ENCODE measurements around the gene TMTC2. TPM values are rescaled to one million over a fixed set of nuclear protein-coding genes. Genes with fewer than 3 reads are reported as not detected.

Gene TMTC2
- polyA plus RNA-seq, 1 donor, result 12.1 TPM

DNA sequence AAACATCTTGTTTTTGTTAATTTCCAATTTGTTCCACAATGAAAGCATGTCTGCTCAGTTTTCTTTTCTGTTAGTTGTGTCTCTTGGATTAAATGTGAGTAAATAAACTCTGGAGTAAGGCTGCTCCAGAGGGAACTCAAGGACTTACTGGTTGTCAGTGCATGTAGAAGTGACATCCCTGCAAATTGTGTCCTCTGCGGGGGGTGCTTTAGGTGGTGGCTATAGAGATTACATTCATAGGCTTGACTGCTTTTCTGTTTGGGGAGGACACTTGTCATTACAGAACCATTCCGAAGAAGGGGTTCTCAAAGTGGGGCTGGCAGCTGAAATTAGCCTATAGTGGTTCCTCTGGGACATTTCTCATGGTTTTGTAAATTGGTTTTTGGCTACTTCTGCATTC is 8.8 kb downstream of the TMTC2 start:
- Histone ChIP-seq H3K9me3 (ENCODE audit: control insufficient read depth, low read depth, low read length) (no peaks in the 10 kb centered on the region), H3K27me3 (ENCODE audit: control insufficient read depth, insufficient read depth, low read length) (no peaks in the 10 kb centered on the region), H3K4me1 (ENCODE audit: control insufficient read depth, insufficient read depth, low read length) (no peaks in the 10 kb centered on the region), H3K27ac (ENCODE audit: low read length) (no peak overlapping the region), H3K36me3 (ENCODE audit: control insufficient read depth, insufficient read depth, low read length) (no peaks in the 10 kb centered on the region), H3K4me3 (ENCODE audit: low read length) (no peak overlapping the region)
- DNase-seq, result no peak
- no CpG with 5 or more reads among the region's 2 CpGs for WGBS (ENCODE audit: insufficient coverage, low lambda C conversion rate)

GRCh38 chr12:82696543-82696942 is 9.8 kb downstream of the TMTC2 start:
- no peaks in the 10 kb centered on the region for H3K4me1 ChIP-seq (ENCODE audit: control insufficient read depth, insufficient read depth, low read length)
- H3K27me3 ChIP-seq (ENCODE audit: control insufficient read depth, insufficient read depth, low read length), result no peaks in the 10 kb centered on the region
- H3K27ac ChIP-seq (ENCODE audit: low read length), result no peak overlapping the region
- no peak for DNase-seq
- no peak overlapping the region for H3K4me3 ChIP-seq (ENCODE audit: low read length)
- no peaks in the 10 kb centered on the region for H3K36me3 ChIP-seq (ENCODE audit: control insufficient read depth, insufficient read depth, low read length)
- no peaks in the 10 kb centered on the region for H3K9me3 ChIP-seq (ENCODE audit: control insufficient read depth, low read depth, low read length)

DNA sequence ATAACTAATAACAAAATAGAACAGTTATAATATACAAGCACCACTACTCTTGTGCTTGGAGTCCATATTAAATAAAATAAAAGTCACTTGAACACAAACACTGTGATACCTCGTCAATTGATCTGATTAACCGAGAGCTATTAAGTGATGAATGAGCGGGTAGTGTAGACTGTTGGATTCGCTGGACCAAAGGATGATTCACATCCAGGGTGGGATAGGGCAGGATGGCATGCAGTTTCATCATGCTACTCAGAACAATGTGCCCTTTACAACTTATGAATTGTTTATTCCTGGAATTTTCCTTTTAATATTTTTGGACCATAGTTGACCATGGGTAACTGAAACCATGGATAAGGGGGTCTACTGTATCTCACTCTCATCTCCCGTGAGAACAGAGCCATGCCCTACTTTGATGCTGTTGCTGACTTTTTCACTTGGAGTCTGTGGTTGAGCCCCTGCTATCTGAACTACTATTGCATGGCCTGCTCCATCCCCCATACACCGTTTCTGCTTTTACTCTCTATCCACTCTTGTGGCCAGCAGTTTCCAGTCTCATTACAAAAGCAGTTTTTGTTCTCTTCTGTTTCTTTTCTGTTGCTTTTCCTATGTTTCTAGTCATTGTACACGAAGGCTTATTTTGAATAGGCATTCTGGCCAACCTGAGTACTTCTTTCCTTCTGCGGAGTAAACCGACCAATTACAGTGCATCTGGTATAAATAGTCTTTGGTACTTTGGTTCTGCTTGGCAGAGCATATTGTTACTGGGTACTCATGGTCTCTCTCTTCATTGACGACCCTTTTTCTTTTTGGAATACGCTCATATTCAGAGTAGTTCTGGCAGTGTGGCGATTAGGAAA is 12.2 kb downstream of the TMTC2 start:
- Histone ChIP-seq H3K27ac (ENCODE audit: low read length) (no peak overlapping the region), H3K4me1 (ENCODE audit: control insufficient read depth, insufficient read depth, low read length) (no peaks in the 10 kb centered on the region), H3K4me3 (ENCODE audit: low read length) (no peak overlapping the region), H3K27me3 (ENCODE audit: control insufficient read depth, insufficient read depth, low read length) (no peaks in the 10 kb centered on the region), H3K9me3 (ENCODE audit: control insufficient read depth, low read depth, low read length) (no peaks in the 10 kb centered on the region), H3K36me3 (ENCODE audit: control insufficient read depth, insufficient read depth, low read length) (no peaks in the 10 kb centered on the region)
- DNase-seq, result no peak
- WGBS (ENCODE audit: insufficient coverage, low lambda C conversion rate), result 100% methylated on average over 1 of the region's 12 CpGs

DNA sequence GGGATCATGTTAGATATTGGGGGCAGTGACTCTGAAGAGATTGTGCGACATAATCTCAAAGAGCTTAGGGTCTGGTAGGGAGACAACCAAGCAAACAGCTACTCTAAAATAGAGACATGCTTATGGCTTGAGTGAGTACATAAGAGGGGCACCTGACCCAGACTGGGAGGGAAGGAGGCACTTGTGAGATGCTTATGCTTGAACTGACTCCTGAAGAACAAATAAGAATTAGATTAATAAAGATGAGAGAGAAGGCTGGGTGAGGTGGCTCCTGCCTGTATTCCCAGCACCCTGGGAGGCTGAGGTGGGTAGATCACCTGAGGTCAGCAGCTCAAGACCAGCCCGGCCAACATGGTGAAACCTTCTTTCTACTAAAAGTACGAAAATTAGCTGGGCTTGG is 19.1 kb downstream of the TMTC2 start:
- WGBS (ENCODE audit: insufficient coverage, low lambda C conversion rate), result 100% methylated on average over 1 of the region's 3 CpGs
- Histone ChIP-seq H3K36me3 (ENCODE audit: control insufficient read depth, insufficient read depth, low read length) (no peaks in the 10 kb centered on the region), H3K27ac (ENCODE audit: low read length) (no peak overlapping the region), H3K4me1 (ENCODE audit: control insufficient read depth, insufficient read depth, low read length) (no peaks in the 10 kb centered on the region), H3K4me3 (ENCODE audit: low read length) (no peak overlapping the region), H3K27me3 (ENCODE audit: control insufficient read depth, insufficient read depth, low read length) (no peaks in the 10 kb centered on the region), H3K9me3 (ENCODE audit: control insufficient read depth, low read depth, low read length) (no peaks in the 10 kb centered on the region)
- DNase-seq, result no peak

DNA sequence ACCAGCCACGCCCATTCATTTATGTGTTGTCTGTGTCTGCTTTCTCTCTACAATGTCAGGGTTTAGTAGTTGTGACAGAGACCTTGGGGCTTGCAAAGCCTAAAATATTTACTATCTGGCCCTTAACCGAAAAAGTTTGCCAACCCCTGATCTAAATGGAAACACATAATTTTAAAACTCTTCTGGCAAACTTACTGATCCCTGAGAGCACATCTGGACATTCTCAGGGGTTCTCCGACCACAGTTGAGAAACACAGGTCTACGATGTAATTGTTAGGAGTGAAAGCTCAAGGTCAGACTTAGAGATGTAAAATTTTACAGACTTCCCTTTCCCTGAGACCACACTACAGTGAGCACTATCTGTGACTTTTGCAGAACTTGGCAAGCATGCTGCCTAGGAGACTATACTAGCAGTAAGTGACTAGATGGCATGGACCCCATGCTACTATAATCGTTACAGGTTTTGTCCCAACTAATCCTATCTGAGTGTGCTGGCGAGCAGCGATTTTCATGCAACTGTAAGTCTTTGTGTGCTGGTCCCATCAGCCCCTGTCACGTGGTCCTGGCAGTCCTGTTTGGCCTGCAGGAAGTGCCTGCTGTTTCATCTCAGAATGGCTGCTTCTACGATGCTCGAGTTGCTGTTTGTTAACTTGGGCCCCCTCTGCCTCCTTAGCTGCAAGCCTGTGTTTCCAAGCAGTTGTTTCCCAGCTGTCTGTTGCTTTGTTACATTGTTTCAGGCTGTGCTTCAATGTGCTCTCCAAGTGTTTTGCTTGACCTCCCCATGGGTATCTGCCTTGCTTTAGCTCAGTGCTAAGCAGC is 21.6 kb downstream of the TMTC2 start:
- Histone ChIP-seq H3K4me3 (ENCODE audit: low read length) (no peak overlapping the region), H3K36me3 (ENCODE audit: control insufficient read depth, insufficient read depth, low read length) (no peaks in the 10 kb centered on the region), H3K27me3 (ENCODE audit: control insufficient read depth, insufficient read depth, low read length) (no peaks in the 10 kb centered on the region), H3K4me1 (ENCODE audit: control insufficient read depth, insufficient read depth, low read length) (no peaks in the 10 kb centered on the region), H3K9me3 (ENCODE audit: control insufficient read depth, low read depth, low read length) (no peaks in the 10 kb centered on the region), H3K27ac (ENCODE audit: low read length) (peak overlapping the region; percentile 33)
- DNase-seq, result peak; percentile 4 to 17
- WGBS (ENCODE audit: insufficient coverage, low lambda C conversion rate), result 100% methylated on average over 1 of the region's 10 CpGs

GRCh38 chr12:82709794-82710355 is 23.2 kb downstream of the TMTC2 start:
- Histone ChIP-seq H3K4me1 (ENCODE audit: control insufficient read depth, insufficient read depth, low read length) (no peaks in the 10 kb centered on the region), H3K27me3 (ENCODE audit: control insufficient read depth, insufficient read depth, low read length) (no peaks in the 10 kb centered on the region), H3K27ac (ENCODE audit: low read length) (no peak overlapping the region), H3K4me3 (ENCODE audit: low read length) (no peak overlapping the region), H3K36me3 (ENCODE audit: control insufficient read depth, insufficient read depth, low read length) (no peaks in the 10 kb centered on the region), H3K9me3 (ENCODE audit: control insufficient read depth, low read depth, low read length) (no peaks in the 10 kb centered on the region)
- WGBS (ENCODE audit: insufficient coverage, low lambda C conversion rate), result 83% methylated on average over 1 of the region's 2 CpGs
- DNase-seq, result no peak

DNA sequence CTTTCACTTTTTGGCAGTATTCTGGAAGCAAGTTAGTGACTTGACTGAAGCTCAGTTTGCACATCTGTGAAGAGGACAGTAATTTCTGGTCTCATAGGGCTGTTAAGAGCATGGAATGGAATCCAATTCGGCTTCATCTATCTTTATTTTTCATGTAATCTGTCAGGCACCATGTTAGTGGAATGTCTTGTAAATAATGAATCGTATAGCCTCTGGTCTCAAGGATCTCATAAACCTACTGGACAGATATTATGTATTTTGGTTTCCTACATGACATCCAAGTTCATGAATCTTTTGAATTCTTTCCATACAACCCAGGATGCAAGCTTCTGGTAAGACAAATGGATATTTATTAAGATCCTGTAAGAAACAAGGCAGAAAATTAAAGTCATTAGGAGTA is 24.0 kb downstream of the TMTC2 start:
- no peaks in the 10 kb centered on the region for H3K9me3 ChIP-seq (ENCODE audit: control insufficient read depth, low read depth, low read length)
- no peak overlapping the region for H3K27ac ChIP-seq (ENCODE audit: low read length)
- no peaks in the 10 kb centered on the region for H3K4me1 ChIP-seq (ENCODE audit: control insufficient read depth, insufficient read depth, low read length)
- no peak for DNase-seq
- no peaks in the 10 kb centered on the region for H3K27me3 ChIP-seq (ENCODE audit: control insufficient read depth, insufficient read depth, low read length)
- WGBS (ENCODE audit: insufficient coverage, low lambda C conversion rate), result 83% methylated on average over 1 of the region's 2 CpGs
- no peaks in the 10 kb centered on the region for H3K36me3 ChIP-seq (ENCODE audit: control insufficient read depth, insufficient read depth, low read length)
- H3K4me3 ChIP-seq (ENCODE audit: low read length), result no peak overlapping the region

- Histone ChIP-seq H3K9me3 (ENCODE audit: control insufficient read depth, low read depth, low read length) (no peaks in the 10 kb centered on the region), H3K4me3 (ENCODE audit: low read length) (no peak overlapping the region), H3K4me1 (ENCODE audit: control insufficient read depth, insufficient read depth, low read length) (no peaks in the 10 kb centered on the region), H3K36me3 (ENCODE audit: control insufficient read depth, insufficient read depth, low read length) (no peaks in the 10 kb centered on the region), H3K27me3 (ENCODE audit: control insufficient read depth, insufficient read depth, low read length) (no peaks in the 10 kb centered on the region), H3K27ac (ENCODE audit: low read length) (no peak overlapping the region)
- WGBS (ENCODE audit: insufficient coverage, low lambda C conversion rate), result 86% methylated on average over 2 of the region's 3 CpGs
- no peak for DNase-seq
Measured at GRCh38 chr12:82714427-82714826, 27.7 kb downstream of the TMTC2 start.

- H3K9me3 ChIP-seq (ENCODE audit: control insufficient read depth, low read depth, low read length), result no peaks in the 10 kb centered on the region
- H3K4me3 ChIP-seq (ENCODE audit: low read length), result no peak overlapping the region
- DNase-seq, result no peak
- H3K27ac ChIP-seq (ENCODE audit: low read length), result no peak overlapping the region
- H3K36me3 ChIP-seq (ENCODE audit: control insufficient read depth, insufficient read depth, low read length), result no peaks in the 10 kb centered on the region
- no peaks in the 10 kb centered on the region for H3K4me1 ChIP-seq (ENCODE audit: control insufficient read depth, insufficient read depth, low read length)
- WGBS (ENCODE audit: insufficient coverage, low lambda C conversion rate), result 86% methylated on average over 1 of the region's 1 CpG
- no peaks in the 10 kb centered on the region for H3K27me3 ChIP-seq (ENCODE audit: control insufficient read depth, insufficient read depth, low read length)
Measured at GRCh38 chr12:82721726-82722125, 35.0 kb downstream of the TMTC2 start.

GRCh38 chr12:82723093-82723492 is 36.4 kb downstream of the TMTC2 start:
- H3K36me3 ChIP-seq (ENCODE audit: control insufficient read depth, insufficient read depth, low read length), result no peaks in the 10 kb centered on the region
- no peak overlapping the region for H3K4me3 ChIP-seq (ENCODE audit: low read length)
- WGBS (ENCODE audit: insufficient coverage, low lambda C conversion rate), result no CpG with 5 or more reads among the region's 4 CpGs
- H3K27ac ChIP-seq (ENCODE audit: low read length), result no peak overlapping the region
- no peak for DNase-seq
- H3K4me1 ChIP-seq (ENCODE audit: control insufficient read depth, insufficient read depth, low read length), result no peaks in the 10 kb centered on the region
- no peaks in the 10 kb centered on the region for H3K9me3 ChIP-seq (ENCODE audit: control insufficient read depth, low read depth, low read length)
- no peaks in the 10 kb centered on the region for H3K27me3 ChIP-seq (ENCODE audit: control insufficient read depth, insufficient read depth, low read length)

Data from large intestine (tissue), 3 donors.